ENCODE measurements around the gene MBD4. TPM values are rescaled to one million over a fixed set of nuclear protein-coding genes. Genes with fewer than 3 reads are reported as not detected.
"Not testable (repeated sequence)": the region's sequence is repeated elsewhere in the genome, so short reads cannot be mapped to it uniquely, and the experiment has no call there.

The MBD4 gene
- total RNA-seq, 1 experiment from 2014 or later = 11.4 TPM

GRCh38 chr3:129386984-129387383 lies 52.8 kb downstream of the MBD4 start:
- Histone ChIP-seq H3K9ac (ENCODE audit: low read length) (no peak overlapping the region), H3K27ac (ENCODE audit: low read length) (no peak overlapping the region), H2AFZ (ENCODE audit: low read length) (no peak overlapping the region), H3K27me3 (ENCODE audit: low read length) (no peaks in the 10 kb centered on the region), H3K9me3 (ENCODE audit: low read length) (no peaks in the 10 kb centered on the region), H3K4me1 (ENCODE audit: insufficient read depth, low read length) (peaks cover 17% of the 10 kb centered on the region), H3K9me2 (replicated peaks; ENCODE audit: low read length) (no peaks in the 10 kb centered on the region), H4K20me1 (ENCODE audit: low read length) (no peaks in the 10 kb centered on the region), H3K4me3 (ENCODE audit: low read length) (no peak overlapping the region), H3F3A (ENCODE audit: low read length, unreplicated experiment) (no peaks in the 10 kb centered on the region), H3K79me2 (ENCODE audit: low read length) (no peaks in the 10 kb centered on the region), H3K36me3 (ENCODE audit: low read depth, low read length) (peaks cover 3% of the 10 kb centered on the region; the same call in 1 of the 2 replicates), H3K4me2 (ENCODE audit: low read length) (no peak overlapping the region)
- DNase-seq (no peak), ATAC-seq (no peak)
- ChIA-PET CTCF (no interaction called here), POLR2A (ENCODE audit: unreplicated experiment) (no interaction called here)
- TF ChIP-seq EZH2 (IDR thresholded peaks at IDR 0.05; ENCODE audit: low read length, unreplicated experiment) = no peak
- no peak for TF ChIP-seq EZH2phosphoT487 (IDR thresholded peaks at IDR 0.05; ENCODE audit: borderline replicate concordance, low read length)
- TF ChIP-seq, protein P1, sequence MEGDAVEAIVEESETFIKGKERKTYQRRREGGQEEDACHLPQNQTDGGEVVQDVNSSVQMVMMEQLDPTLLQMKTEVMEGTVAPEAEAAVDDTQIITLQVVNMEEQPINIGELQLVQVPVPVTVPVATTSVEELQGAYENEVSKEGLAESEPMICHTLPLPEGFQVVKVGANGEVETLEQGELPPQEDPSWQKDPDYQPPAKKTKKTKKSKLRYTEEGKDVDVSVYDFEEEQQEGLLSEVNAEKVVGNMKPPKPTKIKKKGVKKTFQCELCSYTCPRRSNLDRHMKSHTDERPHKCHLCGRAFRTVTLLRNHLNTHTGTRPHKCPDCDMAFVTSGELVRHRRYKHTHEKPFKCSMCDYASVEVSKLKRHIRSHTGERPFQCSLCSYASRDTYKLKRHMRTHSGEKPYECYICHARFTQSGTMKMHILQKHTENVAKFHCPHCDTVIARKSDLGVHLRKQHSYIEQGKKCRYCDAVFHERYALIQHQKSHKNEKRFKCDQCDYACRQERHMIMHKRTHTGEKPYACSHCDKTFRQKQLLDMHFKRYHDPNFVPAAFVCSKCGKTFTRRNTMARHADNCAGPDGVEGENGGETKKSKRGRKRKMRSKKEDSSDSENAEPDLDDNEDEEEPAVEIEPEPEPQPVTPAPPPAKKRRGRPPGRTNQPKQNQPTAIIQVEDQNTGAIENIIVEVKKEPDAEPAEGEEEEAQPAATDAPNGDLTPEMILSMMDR (conservative IDR thresholded peaks at IDR 0.05; ENCODE audit: low read depth, low read length) = no peak
- intact Hi-C loops (cut with micrococcal nuclease) = no loop called here
- no TSS peak for BruUV-seq (replicated peaks)

- H3K27me3 ChIP-seq (ENCODE audit: low read length); DNase-seq; H3K36me3 ChIP-seq (ENCODE audit: low read depth, low read length); H3K4me3 ChIP-seq (ENCODE audit: low read length); intact Hi-C loops (cut with micrococcal nuclease); H3K9ac ChIP-seq (ENCODE audit: low read length); H3K79me2 ChIP-seq (ENCODE audit: low read length); H3K4me2 ChIP-seq (ENCODE audit: low read length); CTCF ChIA-PET; ATAC-seq; H3F3A ChIP-seq (ENCODE audit: low read length, unreplicated experiment); H3K9me3 ChIP-seq (ENCODE audit: low read length); H3K9me2 ChIP-seq (replicated peaks; ENCODE audit: low read length); POLR2A ChIA-PET (ENCODE audit: unreplicated experiment); BruUV-seq (replicated peaks); H2AFZ ChIP-seq (ENCODE audit: low read length); H4K20me1 ChIP-seq (ENCODE audit: low read length); H3K27ac ChIP-seq (ENCODE audit: low read length): not testable (repeated sequence)
- H3K4me1 ChIP-seq (ENCODE audit: insufficient read depth, low read length) = peaks cover 17% of the 10 kb centered on the region
Observed at GRCh38 chr3:129385507-129385906, 54.2 kb downstream of the MBD4 start.

- DNase-seq (no peak), ATAC-seq (no peak)
- no peak overlapping the region for H3K4me3 ChIP-seq (ENCODE audit: low read length)
- POLR2A ChIA-PET (ENCODE audit: unreplicated experiment) = no interaction called here
- TF ChIP-seq EZH2phosphoT487 (IDR thresholded peaks at IDR 0.05; ENCODE audit: borderline replicate concordance, low read length) = no peak
- H3K9ac ChIP-seq (ENCODE audit: low read length) = no peak overlapping the region
- intact Hi-C loops (cut with micrococcal nuclease) = loop anchor here (5.0 kb wide), 1 partner anchor 58 kb away; the partner anchor contains the start of gene IFT122
- peaks cover 3% of the 10 kb centered on the region; the same call in 1 of the 2 replicates for H3K36me3 ChIP-seq (ENCODE audit: low read depth, low read length)
- H2AFZ ChIP-seq (ENCODE audit: low read length) = no peak overlapping the region
- peaks cover 15% of the 10 kb centered on the region for H3K4me1 ChIP-seq (ENCODE audit: insufficient read depth, low read length)
- no peaks in the 10 kb centered on the region for H3K79me2 ChIP-seq (ENCODE audit: low read length)
- H3K27ac ChIP-seq (ENCODE audit: low read length) = no peak overlapping the region
- BruUV-seq (replicated peaks) = no TSS peak
- no peaks in the 10 kb centered on the region for H3K9me2 ChIP-seq (replicated peaks; ENCODE audit: low read length)
- H3K27me3 ChIP-seq (ENCODE audit: low read length) = no peaks in the 10 kb centered on the region
- no peak overlapping the region for H3K4me2 ChIP-seq (ENCODE audit: low read length)
- CTCF ChIA-PET = no interaction called here
- H3K9me3 ChIP-seq (ENCODE audit: low read length) = no peaks in the 10 kb centered on the region
- H4K20me1 ChIP-seq (ENCODE audit: low read length) = no peaks in the 10 kb centered on the region
- H3F3A ChIP-seq (ENCODE audit: low read length, unreplicated experiment) = no peaks in the 10 kb centered on the region
Observed at GRCh38 chr3:129384594-129385323, 55.0 kb downstream of the MBD4 start.

DNA sequence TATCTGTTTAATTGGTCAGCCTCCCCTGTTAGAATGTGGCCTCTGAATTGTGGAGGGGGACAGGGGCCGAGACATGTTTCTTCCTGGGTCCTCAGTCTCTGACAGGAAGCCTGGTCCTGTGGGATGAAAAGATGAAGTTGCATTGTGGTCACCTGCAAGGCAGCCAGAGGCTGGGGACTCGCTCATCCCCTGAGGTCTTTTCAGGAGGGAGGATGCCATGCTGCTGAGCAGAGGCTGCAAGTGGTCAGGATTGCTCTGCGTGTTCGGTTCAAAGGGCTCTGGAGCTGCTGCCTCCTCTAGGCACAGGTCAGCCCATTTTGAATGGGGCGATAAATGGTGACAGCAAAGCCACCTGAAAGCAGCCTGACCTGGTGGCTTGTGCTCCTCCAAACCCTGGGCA lies 55.6 kb downstream of the MBD4 start:
- H3K4me3 ChIP-seq (ENCODE audit: low read length); H3K9me2 ChIP-seq (replicated peaks; ENCODE audit: low read length); H2AFZ ChIP-seq (ENCODE audit: low read length); BruUV-seq (replicated peaks); H3K27ac ChIP-seq (ENCODE audit: low read length); H3K27me3 ChIP-seq (ENCODE audit: low read length); H3F3A ChIP-seq (ENCODE audit: low read length, unreplicated experiment); POLR2A ChIA-PET (ENCODE audit: unreplicated experiment); H4K20me1 ChIP-seq (ENCODE audit: low read length); H3K9ac ChIP-seq (ENCODE audit: low read length); H3K9me3 ChIP-seq (ENCODE audit: low read length); H3K4me2 ChIP-seq (ENCODE audit: low read length); ATAC-seq; H3K79me2 ChIP-seq (ENCODE audit: low read length); H3K36me3 ChIP-seq (ENCODE audit: low read depth, low read length); H3K4me1 ChIP-seq (ENCODE audit: insufficient read depth, low read length); DNase-seq; CTCF ChIA-PET: not testable (repeated sequence)
- intact Hi-C loops (cut with micrococcal nuclease) = loop anchor here (5.0 kb wide), 1 partner anchor 58 kb away; the partner anchor contains the start of gene IFT122
